NB4 (cell line): ENCODE measurements around the gene EIF2A.

Experiments used
- POLR2A ChIP-seq: IDR thresholded peaks from 2 replicates; pipeline ENCODE4 v1.6.1; 2011; ENCODE audit warnings: mild to moderate bottlenecking; ENCODE audit not compliant: insufficient read length; ENCODE audit errors: extremely low read depth
- TF ChIP-seq, protein P1 (sequence below): IDR thresholded peaks from one replicate; pipeline ENCODE4 v1.5.1; 2012; ENCODE audit warnings: low read depth, low read length

DNA sequence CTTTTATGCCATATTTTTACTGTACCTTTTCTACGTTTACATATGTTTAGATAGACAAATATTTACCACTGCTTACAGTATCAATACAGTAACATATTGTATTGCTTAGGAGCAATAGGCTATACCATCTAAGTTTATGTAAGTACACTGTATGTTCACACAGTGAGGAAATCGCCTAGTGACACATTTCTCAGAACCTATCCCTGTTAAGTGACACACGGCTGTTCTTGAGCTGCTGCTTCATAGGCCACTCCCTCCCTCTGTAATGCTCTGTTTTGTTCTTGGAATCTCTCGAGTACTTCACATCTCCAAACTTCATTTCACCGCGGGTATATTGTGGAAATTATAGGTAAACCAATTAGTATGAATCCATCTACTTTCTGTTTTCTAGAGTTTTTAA lies 43.2 kb downstream of the EIF2A start:
- TF ChIP-seq, protein P1, sequence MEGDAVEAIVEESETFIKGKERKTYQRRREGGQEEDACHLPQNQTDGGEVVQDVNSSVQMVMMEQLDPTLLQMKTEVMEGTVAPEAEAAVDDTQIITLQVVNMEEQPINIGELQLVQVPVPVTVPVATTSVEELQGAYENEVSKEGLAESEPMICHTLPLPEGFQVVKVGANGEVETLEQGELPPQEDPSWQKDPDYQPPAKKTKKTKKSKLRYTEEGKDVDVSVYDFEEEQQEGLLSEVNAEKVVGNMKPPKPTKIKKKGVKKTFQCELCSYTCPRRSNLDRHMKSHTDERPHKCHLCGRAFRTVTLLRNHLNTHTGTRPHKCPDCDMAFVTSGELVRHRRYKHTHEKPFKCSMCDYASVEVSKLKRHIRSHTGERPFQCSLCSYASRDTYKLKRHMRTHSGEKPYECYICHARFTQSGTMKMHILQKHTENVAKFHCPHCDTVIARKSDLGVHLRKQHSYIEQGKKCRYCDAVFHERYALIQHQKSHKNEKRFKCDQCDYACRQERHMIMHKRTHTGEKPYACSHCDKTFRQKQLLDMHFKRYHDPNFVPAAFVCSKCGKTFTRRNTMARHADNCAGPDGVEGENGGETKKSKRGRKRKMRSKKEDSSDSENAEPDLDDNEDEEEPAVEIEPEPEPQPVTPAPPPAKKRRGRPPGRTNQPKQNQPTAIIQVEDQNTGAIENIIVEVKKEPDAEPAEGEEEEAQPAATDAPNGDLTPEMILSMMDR: no peak
- no peak for TF ChIP-seq POLR2A
